ENCODE measurements around the gene DENND5B.
"Not testable (repeated sequence)": the region's sequence is repeated elsewhere in the genome, so short reads cannot be mapped to it uniquely, and the experiment has no call there.

The DENND5B gene

GRCh38 chr12:31582155-31582554 is 8.8 kb downstream of the DENND5B start:
- POLR2A ChIA-PET = interaction anchor here (1.6 kb wide), 1 partner anchor 8 kb away, joined by 4 read pairs; no protein-coding TSS in a partner anchor
- CTCF ChIA-PET = no interaction called here
- TF ChIP-seq SUZ12 (IDR thresholded peaks at IDR 0.05) (no peak), CTBP1 (IDR thresholded peaks at IDR 0.05; ENCODE audit: borderline replicate concordance) (no peak), TARDBP (IDR thresholded peaks at IDR 0.05) (no peak), NFRKB (IDR thresholded peaks at IDR 0.05) (no peak), ZNF384 (IDR thresholded peaks at IDR 0.05) (no peak), PKNOX1 (IDR thresholded peaks at IDR 0.05) (no peak), SP1 (IDR thresholded peaks at IDR 0.05) (no peak), ARNT (IDR thresholded peaks at IDR 0.05) (no peak), FOXA1 (IDR thresholded peaks at IDR 0.05) (no peak), FOXM1 (IDR thresholded peaks at IDR 0.05; ENCODE audit: borderline replicate concordance) (no peak), ELF4 (IDR thresholded peaks at IDR 0.05) (no peak), FOXK2 (IDR thresholded peaks at IDR 0.05) (no peak), BHLHE40 (IDR thresholded peaks at IDR 0.05; ENCODE audit: borderline replicate concordance) (no peak), HDGF (IDR thresholded peaks at IDR 0.05; ENCODE audit: borderline replicate concordance) (no peak)
- no peak for DNase-seq (ENCODE audit: extremely low spot score)

- ChIA-PET POLR2A (interaction anchor here (1.2 kb wide), 1 partner anchor 12 kb away, joined by 4 read pairs; the partner anchor contains the start of gene DENND5B), CTCF (no interaction called here)
- no peak for TF ChIP-seq ARNT (IDR thresholded peaks at IDR 0.05)
- no peak for TF ChIP-seq L3MBTL2 (conservative IDR thresholded peaks at IDR 0.05)
- no peak for TF ChIP-seq ELF4 (IDR thresholded peaks at IDR 0.05)
- no peak for TF ChIP-seq FOXK2 (IDR thresholded peaks at IDR 0.05)
- TF ChIP-seq NFRKB (IDR thresholded peaks at IDR 0.05) = no peak
- no peak for TF ChIP-seq BHLHE40 (IDR thresholded peaks at IDR 0.05; ENCODE audit: borderline replicate concordance)
- TF ChIP-seq SUZ12 (IDR thresholded peaks at IDR 0.05) = no peak
- TF ChIP-seq ZNF384 (IDR thresholded peaks at IDR 0.05) = no peak
- no peak for TF ChIP-seq PKNOX1 (IDR thresholded peaks at IDR 0.05)
- no peak for TF ChIP-seq FOXA1 (IDR thresholded peaks at IDR 0.05)
- no peak for TF ChIP-seq SP1 (IDR thresholded peaks at IDR 0.05)
- DNase-seq (ENCODE audit: extremely low spot score) = no peak
Measured at GRCh38 chr12:31578632-31579031, 12.3 kb downstream of the DENND5B start.

GRCh38 chr12:31574803-31575575 is 15.9 kb downstream of the DENND5B start:
- POLR2A ChIA-PET = no interaction called here
- CTCF ChIA-PET = interaction anchor here (0.6 to 0.9 kb wide), 2 partner anchors 84 to 727 kb away, joined by 3 read pairs; no protein-coding TSS in a partner anchor
- DNase-seq (ENCODE audit: extremely low spot score) = no peak
- TF ChIP-seq NFRKB (IDR thresholded peaks at IDR 0.05) (no peak), BHLHE40 (IDR thresholded peaks at IDR 0.05; ENCODE audit: borderline replicate concordance) (no peak), CTBP1 (IDR thresholded peaks at IDR 0.05; ENCODE audit: borderline replicate concordance) (no peak)

GRCh38 chr12:31574367-31574766 is 16.6 kb downstream of the DENND5B start:
- POLR2A ChIA-PET; DNase-seq (ENCODE audit: extremely low spot score): not testable (repeated sequence)
- CTCF ChIA-PET = interaction anchor here (0.6 to 0.9 kb wide), 2 partner anchors 84 to 726 kb away, joined by 3 read pairs; no protein-coding TSS in a partner anchor

- POLR2A ChIA-PET = interaction anchor here (0.8 kb wide), 1 partner anchor 155 kb away, joined by 3 read pairs; no protein-coding TSS in a partner anchor
- TF ChIP-seq ZNF384 (IDR thresholded peaks at IDR 0.05) (no peak), PKNOX1 (IDR thresholded peaks at IDR 0.05) (no peak), HDGF (IDR thresholded peaks at IDR 0.05; ENCODE audit: borderline replicate concordance) (no peak), CTBP1 (IDR thresholded peaks at IDR 0.05; ENCODE audit: borderline replicate concordance) (no peak), NFRKB (IDR thresholded peaks at IDR 0.05) (no peak), SUZ12 (IDR thresholded peaks at IDR 0.05) (no peak), BHLHE40 (IDR thresholded peaks at IDR 0.05; ENCODE audit: borderline replicate concordance) (no peak), TARDBP (IDR thresholded peaks at IDR 0.05) (no peak), LEF1 (IDR thresholded peaks at IDR 0.05; ENCODE audit: borderline replicate concordance) (no peak), FOXM1 (IDR thresholded peaks at IDR 0.05; ENCODE audit: borderline replicate concordance) (no peak), ARNT (IDR thresholded peaks at IDR 0.05) (no peak), L3MBTL2 (conservative IDR thresholded peaks at IDR 0.05) (no peak), ELF4 (IDR thresholded peaks at IDR 0.05) (no peak), FOXK2 (IDR thresholded peaks at IDR 0.05) (no peak), FOXA1 (IDR thresholded peaks at IDR 0.05) (no peak), SP1 (IDR thresholded peaks at IDR 0.05) (no peak)
- no peak for DNase-seq (ENCODE audit: extremely low spot score)
- CTCF ChIA-PET = no interaction called here
Measured at GRCh38 chr12:31572900-31573600, 17.9 kb downstream of the DENND5B start.

- ChIA-PET CTCF (no interaction called here), POLR2A (no interaction called here)
- DNase-seq (ENCODE audit: extremely low spot score) = no peak
- TF ChIP-seq SP1 (IDR thresholded peaks at IDR 0.05) (no peak), ZNF384 (IDR thresholded peaks at IDR 0.05) (no peak)
Measured at GRCh38 chr12:31570880-31571279, 20.1 kb downstream of the DENND5B start.

GRCh38 chr12:31569517-31569916 is 21.4 kb downstream of the DENND5B start:
- DNase-seq (ENCODE audit: extremely low spot score); CTCF ChIA-PET; POLR2A ChIA-PET: not testable (repeated sequence)

All from HEK293T (cell line).